GM12878 (cell line): ENCODE results near the gene BGLAP. TPM values are rescaled to one million over a fixed set of nuclear protein-coding genes. Genes with fewer than 3 reads are reported as not detected.

ENCODE experiments used
- ATAC-seq: fragments of 200-7000 bp; cut with Tn5 transposase; 3 replicates; pipeline ENCODE4 v1.9.1; 2020; ENCODE audit warnings: mild to moderate bottlenecking, moderate library complexity
- BruUV-seq: library from RNA; stranded (reverse); fragments of 400-500 nt; replicated peaks from 2 replicates; lab custom pipeline; 2021; lab: Mats Ljungman, UMichigan
- CTCF ChIA-PET: fragments of 300-600 bp; sonication (Branson Sonifier 250); formaldehyde crosslinking; extraction: SDS; loops from one replicate; lab custom pipeline; 2021; ENCODE audit warnings: inconsistent platforms; lab: Yijun Ruan, JAX
- POLR2A ChIA-PET: fragments of 350-600 bp; formaldehyde crosslinking; extraction: SDS; loops from one replicate; lab custom pipeline; 2021; ENCODE audit warnings: inconsistent platforms; lab: Charles Lee
- RAD21 ChIA-PET: fragments of 300-600 bp; sonication (Branson Sonifier 250); formaldehyde crosslinking; loops from one replicate; lab custom pipeline; 2023; ENCODE audit warnings: antibody characterized with exemption; ENCODE audit not compliant: unreplicated experiment; lab: Charles Lee
- SMC1A ChIA-PET: fragments of 300-600 bp; sonication (Branson Sonifier 250); formaldehyde crosslinking; loops from one replicate; lab custom pipeline; 2023; ENCODE audit not compliant: unreplicated experiment, uncharacterized antibody; lab: Charles Lee
- DNase-seq: peaks from one replicate; pipeline ENCODE4 v3.0.0-alpha.2; 2011; ENCODE audit warnings: low read depth, low spot score
- FAIRE-seq: peaks from 3 replicates; lab custom pipeline; 2011; peaks lifted over from hg19 to GRCh38; lab: Jason Lieb, UNC
- H2AFZ ChIP-seq: 2 replicates; pipeline ENCODE4 v1.6.0; 2011; ENCODE audit warnings: low read depth, low read length, control low read depth; ENCODE audit not compliant: control insufficient read depth
- H3K27ac ChIP-seq: 2 replicates; pipeline ENCODE4 v1.5.1; 2011; ENCODE audit warnings: control low read depth; ENCODE audit not compliant: control insufficient read depth, insufficient read depth
- H3K27me3 ChIP-seq, 2 experiments: replicated peaks in 1 of 2; 2 replicates each; pipeline versions ENCODE4 v1.6.0 to v1.6.1; 2011; ENCODE audit warnings: low read length in 1 of 2; ENCODE audit not compliant: control insufficient read depth in 2 of 2, insufficient read depth in 2 of 2
- H3K36me3 ChIP-seq, 2 experiments: 2 replicates each; pipeline ENCODE4 v1.5.1; 2011; ENCODE audit warnings: low read length in 1 of 2; ENCODE audit not compliant: control insufficient read depth in 2 of 2, insufficient read depth in 2 of 2
- H3K4me1 ChIP-seq: 2 replicates; pipeline ENCODE4 v1.6.1; 2011; ENCODE audit warnings: mild to moderate bottlenecking, low read length, moderate library complexity, mixed read lengths; ENCODE audit not compliant: control insufficient read depth, insufficient read depth
- H3K4me2 ChIP-seq: 2 replicates; pipeline ENCODE4 v1.6.0; 2011; ENCODE audit warnings: control low read depth; ENCODE audit not compliant: control insufficient read depth, insufficient read depth
- H3K4me3 ChIP-seq: fragments of 200-600 bp; sonication (generic); 2 replicates; pipeline ENCODE4 v1.5.1; 2016
- H3K79me2 ChIP-seq: 2 replicates; pipeline ENCODE4 v1.6.0; 2011; ENCODE audit warnings: low read length; ENCODE audit not compliant: control insufficient read depth, insufficient read depth
- H3K9ac ChIP-seq: 2 replicates; pipeline ENCODE4 v1.8.0; 2011; ENCODE audit warnings: low read length, control low read depth, mixed read lengths; ENCODE audit not compliant: control insufficient read depth, insufficient read depth
- H3K9me3 ChIP-seq: replicated peaks from 3 replicates; pipeline ENCODE4 v1.5.1; 2011; ENCODE audit warnings: mild to moderate bottlenecking, low read length; ENCODE audit not compliant: control insufficient read depth, insufficient read depth
- H4K20me1 ChIP-seq: 2 replicates; pipeline ENCODE4 v1.6.0; 2011; ENCODE audit not compliant: control insufficient read depth, insufficient read depth
- ATF7 ChIP-seq: fragments of 450-650 bp; IDR thresholded peaks from 2 replicates; pipeline ENCODE4 v1.6.1; 2016; ENCODE audit warnings: low read depth, mild to moderate bottlenecking
- BACH1 ChIP-seq: fragments of 450-650 bp; IDR thresholded peaks from 2 replicates; pipeline ENCODE4 v1.6.1; 2017; ENCODE audit warnings: mild to moderate bottlenecking, borderline replicate concordance
- HDAC2 ChIP-seq: fragments of 200-600 bp; sonication (generic); IDR thresholded peaks from 2 replicates; pipeline ENCODE4 v1.6.1; 2017
- NBN ChIP-seq: fragments of 450-650 bp; IDR thresholded peaks from 2 replicates; pipeline ENCODE4 v1.6.1; 2016
- NFYA ChIP-seq: IDR thresholded peaks from 2 replicates; pipeline ENCODE4 v1.6.1; 2011; ENCODE audit warnings: low read depth, mild to moderate bottlenecking, low read length, improper control_type of control experiment, borderline replicate concordance
- PML ChIP-seq: IDR thresholded peaks from 2 replicates; pipeline ENCODE4 v1.6.1; 2012; ENCODE audit warnings: low read length, inconsistent platforms
- POLR2A ChIP-seq: IDR thresholded peaks from 2 replicates; pipeline ENCODE4 v1.6.1; 2011; ENCODE audit warnings: low read depth, mild to moderate bottlenecking, low read length
- RFX5 ChIP-seq: IDR thresholded peaks from 2 replicates; pipeline ENCODE4 v1.6.1; 2011; ENCODE audit warnings: low read depth, low read length, improper control_type of control experiment
- TAF1 ChIP-seq: IDR thresholded peaks from 2 replicates; pipeline ENCODE4 v1.6.1; 2011; ENCODE audit warnings: mild to moderate bottlenecking, low read depth, low read length, borderline replicate concordance
- ZBED1 ChIP-seq: IDR thresholded peaks from 2 replicates; pipeline ENCODE4 v1.6.1; 2016; ENCODE audit warnings: borderline replicate concordance
- WGBS: methylation state at CpG from one replicate; pipeline ENCODE4 v1.1.6; 2016; ENCODE audit warnings: low lambda C conversion rate; ENCODE audit not compliant: insufficient replicate concordance, insufficient coverage; ENCODE audit errors: missing lambda C conversion rate; 5-methylcytosine and 5-hydroxymethylcytosine counted together
- in situ Hi-C: fragments of 300-500 bp; cut with MboI; formaldehyde crosslinking; loops from 9 replicates; pipeline ENCODE4 v1.14.3; 2018; ENCODE audit warnings: mixed read lengths
- intact Hi-C: fragments of 100-400 bp; cut with micrococcal nuclease; formaldehyde crosslinking; loops from one replicate; pipeline ENCODE4 v1.14.2; 2022; ENCODE audit not compliant: unreplicated experiment
- polyA plus RNA-seq, 11 experiments: library from polyadenylated mRNA; depleted of rRNA in 4 of 11; unstranded in 6 of 11; stranded (reverse) in 5 of 11; fragments of >200 nt; fragmentation: Nextera tagmentation in 4 of 11; fragmentation: Illumina TruSeq in 1 of 11; extraction: Ambion mirVana in 4 of 11; extraction: Trizol in 1 of 11; gene quantifications; 1 replicate in 1 of 11; 2 replicates in 10 of 11; pipeline versions ENCODE4 v1.2.1 to v1.2.3, GENCODE V29; 2011 to 2016; ENCODE audit warnings: inconsistent platforms in 2 of 11, missing spikeins in 2 of 11, low read depth in 1 of 11
- total RNA-seq, 4 experiments: library from RNA; depleted of rRNA in 3 of 4; stranded (reverse); fragments of >200 nt in 3 of 4; fragmentation: Illumina TruSeq in 1 of 4; extraction: Trizol in 1 of 4; gene quantifications; 2 replicates each; pipeline versions ENCODE4 v1.2.1 to v1.2.3, GENCODE V29; 2013 to 2021
- TF ChIP-seq, protein P1 (sequence below): IDR thresholded peaks from 2 replicates; pipeline ENCODE4 v1.6.1; 2012; ENCODE audit warnings: mild to moderate bottlenecking, low read depth, low read length

Gene BGLAP
- total and polyA plus RNA-seq, 10 of the 15 experiments (the other 5 are each of a cell fraction or from before 2014, with no cell fraction given), result 0.20 to 1.8 (median 0.40) TPM; not detected in 3

DNA sequence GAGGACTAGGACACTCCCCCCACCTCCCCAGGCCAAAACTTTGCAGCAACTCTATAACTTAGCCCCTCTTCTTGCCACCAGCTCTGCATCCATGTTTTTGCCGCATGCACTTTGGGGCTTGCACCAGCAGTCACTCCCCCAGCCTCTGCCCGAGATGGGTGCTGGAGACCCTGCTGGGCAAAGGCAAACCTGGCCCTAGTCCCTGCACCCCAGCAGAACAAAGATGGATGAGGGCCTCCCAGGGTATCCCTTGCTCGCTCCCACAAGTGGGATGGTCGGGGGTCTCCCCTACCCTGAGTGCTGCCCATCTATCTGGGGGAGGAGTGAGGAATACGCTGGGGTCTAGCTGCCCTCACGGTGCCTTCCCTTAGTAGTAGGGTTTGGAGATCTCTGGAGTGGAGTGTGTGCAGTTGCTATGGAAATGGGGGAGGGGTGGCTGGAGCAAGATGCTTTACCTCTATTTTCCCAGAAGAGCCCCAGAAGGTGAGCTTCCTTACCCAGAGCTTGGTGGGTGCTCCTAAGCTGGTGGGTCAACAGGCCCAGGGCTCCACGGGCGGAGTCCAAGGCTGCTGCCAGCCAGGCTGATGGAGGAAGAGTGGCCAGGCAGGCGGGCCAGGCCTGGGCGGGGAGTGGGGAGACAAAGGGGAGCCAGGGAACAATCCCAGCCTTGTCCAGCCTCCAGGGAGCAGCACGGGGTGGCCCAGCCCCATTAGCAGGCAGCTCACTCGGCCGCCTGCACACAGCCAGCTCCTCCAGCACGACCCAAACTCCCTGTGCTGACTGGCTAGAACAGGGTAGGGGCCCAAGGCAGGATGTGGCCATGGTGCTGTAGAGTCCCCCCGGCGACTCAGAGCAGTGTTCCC, 5.7 kb downstream of the BGLAP start, which contains the start of gene PAQR6:
Gene PAQR6 (minus strand): TSS at position 597 of the 863 bp plus-strand sequence. CDS start 1,325 bp downstream, outside the sequence.
- no peak within 1 kb of the TSS for H3K4me2 ChIP-seq
- H4K20me1 ChIP-seq, result no peaks in the 10 kb centered on the region
- H3K79me2 ChIP-seq, result no peaks in the 10 kb centered on the region
- POLR2A ChIA-PET, result no interaction called here
- H3K9me3 ChIP-seq, result no peaks in the 10 kb centered on the region
- no peak within 1 kb of the TSS for H3K4me3 ChIP-seq
- H3K4me1 ChIP-seq, result peaks cover 11% of the 10 kb centered on the region
- H3K36me3 ChIP-seq, result peaks cover 3 to 29% of the 10 kb centered on the region in 2 experiments
- SMC1A ChIA-PET, result interaction anchor here (1.0 kb wide), 1 partner anchor 24 kb away, joined by 3 read pairs; no protein-coding TSS in a partner anchor
- in situ Hi-C loops, result no loop called here
- TF ChIP-seq RFX5 (no peak), BACH1 (0 out of 2 replicates have a peak, but pooled peaks have one; percentile 24), POLR2A (peak; percentile 53), ZBED1 (no peak)
- RAD21 ChIA-PET, result no interaction called here
- intact Hi-C loops, result no loop called here
- BruUV-seq, result no TSS peak
- ATAC-seq (no peak), FAIRE-seq (no peak), DNase-seq (no peak)
- CTCF ChIA-PET, result interaction anchor here (0.5 to 1.0 kb wide), 2 partner anchors 97 to 102 kb away, joined by 3 read pairs; no protein-coding TSS in a partner anchor
- H3K27me3 ChIP-seq, result no peaks in the 10 kb centered on the region
- H3K27ac ChIP-seq, result no peak within 1 kb of the TSS
- H2AFZ ChIP-seq, result no peak within 1 kb of the TSS
- H3K9ac ChIP-seq, result no peak within 1 kb of the TSS
- 80% methylated on average over 16 of the region's 16 CpGs for WGBS

DNA sequence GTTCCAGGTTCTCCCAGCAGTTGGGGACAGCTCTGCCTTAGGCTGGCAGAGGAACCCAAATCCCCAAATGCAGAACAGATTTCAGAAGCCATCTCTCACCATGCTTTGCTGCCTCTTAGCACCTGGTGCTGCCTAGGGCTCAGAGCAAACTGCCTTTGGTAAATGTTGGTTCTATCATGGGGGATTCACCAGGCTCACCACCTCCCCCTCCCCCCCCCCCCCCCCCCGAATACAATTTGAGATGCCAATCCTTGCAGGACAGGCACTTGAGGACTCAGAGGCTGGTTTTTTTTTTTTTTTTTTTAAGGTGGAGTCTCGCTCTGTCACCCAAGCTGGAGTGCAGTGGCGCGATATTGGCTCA, 6.3 kb downstream of the BGLAP start:
- DNase-seq, result no peak
- no TSS peak for BruUV-seq
- POLR2A ChIA-PET, result no interaction called here
- H4K20me1 ChIP-seq, result no peaks in the 10 kb centered on the region
- ATAC-seq, result no peak
- no peak overlapping the region for H3K27ac ChIP-seq
- H3K9ac ChIP-seq, result no peak overlapping the region
- intact Hi-C loops, result no loop called here
- no peak overlapping the region for H3K4me2 ChIP-seq
- H2AFZ ChIP-seq, result no peak overlapping the region
- FAIRE-seq, result no peak
- CTCF ChIA-PET, result interaction anchor here (1.0 kb wide), 1 partner anchor 103 kb away, joined by 3 read pairs; no protein-coding TSS in a partner anchor
- H3K4me3 ChIP-seq, result no peak overlapping the region
- in situ Hi-C loops, result no loop called here
- RAD21 ChIA-PET, result no interaction called here
- peaks cover 11% of the 10 kb centered on the region for H3K4me1 ChIP-seq
- H3K36me3 ChIP-seq, result peaks cover 3 to 34% of the 10 kb centered on the region in 2 experiments
- H3K9me3 ChIP-seq, result no peaks in the 10 kb centered on the region
- SMC1A ChIA-PET, result interaction anchor here (1.0 kb wide), 1 partner anchor 23 kb away, joined by 3 read pairs; no protein-coding TSS in a partner anchor
- WGBS, result 100% methylated on average over 2 of the region's 4 CpGs
- no peaks in the 10 kb centered on the region for H3K79me2 ChIP-seq
- no peaks in the 10 kb centered on the region for H3K27me3 ChIP-seq
- TF ChIP-seq, protein P1, sequence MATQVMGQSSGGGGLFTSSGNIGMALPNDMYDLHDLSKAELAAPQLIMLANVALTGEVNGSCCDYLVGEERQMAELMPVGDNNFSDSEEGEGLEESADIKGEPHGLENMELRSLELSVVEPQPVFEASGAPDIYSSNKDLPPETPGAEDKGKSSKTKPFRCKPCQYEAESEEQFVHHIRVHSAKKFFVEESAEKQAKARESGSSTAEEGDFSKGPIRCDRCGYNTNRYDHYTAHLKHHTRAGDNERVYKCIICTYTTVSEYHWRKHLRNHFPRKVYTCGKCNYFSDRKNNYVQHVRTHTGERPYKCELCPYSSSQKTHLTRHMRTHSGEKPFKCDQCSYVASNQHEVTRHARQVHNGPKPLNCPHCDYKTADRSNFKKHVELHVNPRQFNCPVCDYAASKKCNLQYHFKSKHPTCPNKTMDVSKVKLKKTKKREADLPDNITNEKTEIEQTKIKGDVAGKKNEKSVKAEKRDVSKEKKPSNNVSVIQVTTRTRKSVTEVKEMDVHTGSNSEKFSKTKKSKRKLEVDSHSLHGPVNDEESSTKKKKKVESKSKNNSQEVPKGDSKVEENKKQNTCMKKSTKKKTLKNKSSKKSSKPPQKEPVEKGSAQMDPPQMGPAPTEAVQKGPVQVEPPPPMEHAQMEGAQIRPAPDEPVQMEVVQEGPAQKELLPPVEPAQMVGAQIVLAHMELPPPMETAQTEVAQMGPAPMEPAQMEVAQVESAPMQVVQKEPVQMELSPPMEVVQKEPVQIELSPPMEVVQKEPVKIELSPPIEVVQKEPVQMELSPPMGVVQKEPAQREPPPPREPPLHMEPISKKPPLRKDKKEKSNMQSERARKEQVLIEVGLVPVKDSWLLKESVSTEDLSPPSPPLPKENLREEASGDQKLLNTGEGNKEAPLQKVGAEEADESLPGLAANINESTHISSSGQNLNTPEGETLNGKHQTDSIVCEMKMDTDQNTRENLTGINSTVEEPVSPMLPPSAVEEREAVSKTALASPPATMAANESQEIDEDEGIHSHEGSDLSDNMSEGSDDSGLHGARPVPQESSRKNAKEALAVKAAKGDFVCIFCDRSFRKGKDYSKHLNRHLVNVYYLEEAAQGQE, result no peak
- TF ChIP-seq ATF7 (no peak), PML (no peak), NBN (no peak), HDAC2 (no peak), TAF1 (no peak), NFYA (no peak)
